OCI-LY1 (cell line): ENCODE measurements around the gene RPL22.

Experiments used
- H2AFZ ChIP-seq: fragments of 200-600 bp; sonication (generic), shearing (Covaris generic); 2 replicates; pipeline ENCODE4 v1.6.0; 2014; ENCODE audit warnings: antibody characterized with exemption, mild to moderate bottlenecking, low read length
- H3F3A ChIP-seq: fragments of 200-600 bp; sonication (generic), shearing (Covaris generic); 2 replicates; pipeline ENCODE4 v1.6.0; 2014; ENCODE audit warnings: mild to moderate bottlenecking, antibody characterized with exemption, low read length, moderate library complexity; ENCODE audit not compliant: insufficient read depth
- H3K27ac ChIP-seq: fragments of 200-600 bp; sonication (generic); 2 replicates; pipeline ENCODE4 v1.5.1; 2014; ENCODE audit warnings: low read length, mixed run types, mild to moderate bottlenecking, low read depth; ENCODE audit not compliant: poor library complexity, severe bottlenecking
- H3K27me3 ChIP-seq: fragments of 200-600 bp; sonication (generic); 2 replicates; pipeline ENCODE4 v1.6.0; 2014; ENCODE audit warnings: antibody characterized with exemption, mild to moderate bottlenecking, low read length, moderate library complexity; ENCODE audit not compliant: insufficient read depth
- H3K36me3 ChIP-seq: fragments of 200-600 bp; sonication (generic); 2 replicates; pipeline ENCODE4 v1.6.1; 2014; ENCODE audit warnings: mild to moderate bottlenecking, antibody characterized with exemption, low read length, moderate library complexity, mixed read lengths; ENCODE audit not compliant: insufficient read depth
- H3K4me1 ChIP-seq: fragments of 200-600 bp; sonication (generic); 2 replicates; pipeline ENCODE4 v1.5.1; 2014; ENCODE audit warnings: mild to moderate bottlenecking, low read length, moderate library complexity; ENCODE audit not compliant: insufficient read depth, severe bottlenecking
- H3K4me2 ChIP-seq: fragments of 200-600 bp; sonication (generic), shearing (Covaris generic); 2 replicates; pipeline ENCODE4 v1.6.1; 2014; ENCODE audit warnings: low read length
- H3K4me3 ChIP-seq: fragments of 200-600 bp; sonication (generic); 2 replicates; pipeline ENCODE4 v1.5.1; 2014; ENCODE audit warnings: low read length, low read depth, mild to moderate bottlenecking, mixed read lengths; ENCODE audit not compliant: poor library complexity, severe bottlenecking
- H3K79me2 ChIP-seq: fragments of 200-600 bp; shearing (Covaris generic); 2 replicates; pipeline ENCODE4 v1.6.1; 2016; ENCODE audit warnings: mixed run types, low read length, mixed read lengths; ENCODE audit not compliant: insufficient read depth
- H3K9ac ChIP-seq: fragments of 200-600 bp; sonication (generic), shearing (Covaris generic); 2 replicates; pipeline ENCODE4 v1.6.1; 2014; ENCODE audit warnings: mild to moderate bottlenecking, low read length, mixed read lengths
- H3K9me2 ChIP-seq: fragments of 200-600 bp; sonication (generic), shearing (Covaris generic); 2 replicates; pipeline ENCODE4 v1.6.1; 2014; ENCODE audit warnings: low read depth, mild to moderate bottlenecking, low read length, mixed read lengths
- H3K9me3 ChIP-seq: fragments of 200-600 bp; shearing (Covaris generic); 2 replicates; pipeline ENCODE4 v1.6.1; 2014; ENCODE audit warnings: low read length, mixed read lengths
- H4K20me1 ChIP-seq: fragments of 200-600 bp; sonication (generic), shearing (Covaris generic); 2 replicates; pipeline ENCODE4 v1.6.0; 2016; ENCODE audit warnings: mild to moderate bottlenecking, low read length; ENCODE audit not compliant: insufficient read depth
- EZH2 ChIP-seq: fragments of 200-600 bp; sonication (generic), shearing (Covaris generic); IDR thresholded peaks from 2 replicates; pipeline ENCODE4 v1.8.0; 2017; ENCODE audit warnings: borderline replicate concordance, mixed run types, mild to moderate bottlenecking, antibody characterized with exemption, low read length, moderate library complexity, mixed read lengths
- TF ChIP-seq, protein P1 (sequence below): fragments of 200-600 bp; sonication (generic), shearing (Covaris generic); IDR thresholded peaks from 2 replicates; pipeline ENCODE4 v1.5.1; 2017; ENCODE audit warnings: mild to moderate bottlenecking, antibody characterized with exemption, low read length, moderate library complexity, mixed read lengths

The RPL22 gene

GRCh38 chr1:6142734-6143133 lies 56.7 kb downstream of the RPL22 start:
- Histone ChIP-seq H3K9me3 (no peaks in the 10 kb centered on the region), H4K20me1 (no peaks in the 10 kb centered on the region), H3K9me2 (no peaks in the 10 kb centered on the region), H3K4me3 (no peak overlapping the region), H3K27me3 (no peaks in the 10 kb centered on the region), H3F3A (no peaks in the 10 kb centered on the region), H3K4me2 (no peak overlapping the region), H3K27ac (no peak overlapping the region), H2AFZ (no peak overlapping the region), H3K9ac (no peak overlapping the region), H3K36me3 (no peaks in the 10 kb centered on the region), H3K4me1 (no peaks in the 10 kb centered on the region), H3K79me2 (no peaks in the 10 kb centered on the region)
- no peak for TF ChIP-seq EZH2
- TF ChIP-seq, protein P1, sequence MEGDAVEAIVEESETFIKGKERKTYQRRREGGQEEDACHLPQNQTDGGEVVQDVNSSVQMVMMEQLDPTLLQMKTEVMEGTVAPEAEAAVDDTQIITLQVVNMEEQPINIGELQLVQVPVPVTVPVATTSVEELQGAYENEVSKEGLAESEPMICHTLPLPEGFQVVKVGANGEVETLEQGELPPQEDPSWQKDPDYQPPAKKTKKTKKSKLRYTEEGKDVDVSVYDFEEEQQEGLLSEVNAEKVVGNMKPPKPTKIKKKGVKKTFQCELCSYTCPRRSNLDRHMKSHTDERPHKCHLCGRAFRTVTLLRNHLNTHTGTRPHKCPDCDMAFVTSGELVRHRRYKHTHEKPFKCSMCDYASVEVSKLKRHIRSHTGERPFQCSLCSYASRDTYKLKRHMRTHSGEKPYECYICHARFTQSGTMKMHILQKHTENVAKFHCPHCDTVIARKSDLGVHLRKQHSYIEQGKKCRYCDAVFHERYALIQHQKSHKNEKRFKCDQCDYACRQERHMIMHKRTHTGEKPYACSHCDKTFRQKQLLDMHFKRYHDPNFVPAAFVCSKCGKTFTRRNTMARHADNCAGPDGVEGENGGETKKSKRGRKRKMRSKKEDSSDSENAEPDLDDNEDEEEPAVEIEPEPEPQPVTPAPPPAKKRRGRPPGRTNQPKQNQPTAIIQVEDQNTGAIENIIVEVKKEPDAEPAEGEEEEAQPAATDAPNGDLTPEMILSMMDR, result no peak

- no peak overlapping the region for H3K27ac ChIP-seq
- no peaks in the 10 kb centered on the region for H3K9me2 ChIP-seq
- no peaks in the 10 kb centered on the region for H4K20me1 ChIP-seq
- H3K4me2 ChIP-seq, result no peak overlapping the region
- no peaks in the 10 kb centered on the region for H3K9me3 ChIP-seq
- no peaks in the 10 kb centered on the region for H3K79me2 ChIP-seq
- no peak overlapping the region for H2AFZ ChIP-seq
- no peaks in the 10 kb centered on the region for H3K36me3 ChIP-seq
- H3K9ac ChIP-seq, result no peak overlapping the region
- H3F3A ChIP-seq, result no peaks in the 10 kb centered on the region
- H3K4me3 ChIP-seq, result no peak overlapping the region
- H3K4me1 ChIP-seq, result no peaks in the 10 kb centered on the region
- no peak for TF ChIP-seq EZH2
- TF ChIP-seq, protein P1, result no peak
- H3K27me3 ChIP-seq, result no peaks in the 10 kb centered on the region
Measured at GRCh38 chr1:6142036-6142621, 57.3 kb downstream of the RPL22 start.

- Histone ChIP-seq H3F3A (no peaks in the 10 kb centered on the region), H3K27me3 (no peaks in the 10 kb centered on the region), H3K4me2 (no peak overlapping the region), H3K27ac (no peak overlapping the region), H3K79me2 (no peaks in the 10 kb centered on the region), H3K36me3 (no peaks in the 10 kb centered on the region), H3K4me3 (no peak overlapping the region), H3K9ac (no peak overlapping the region), H3K9me2 (no peaks in the 10 kb centered on the region), H4K20me1 (no peaks in the 10 kb centered on the region), H2AFZ (no peak overlapping the region), H3K9me3 (no peaks in the 10 kb centered on the region), H3K4me1 (no peaks in the 10 kb centered on the region)
- no peak for TF ChIP-seq EZH2
- TF ChIP-seq, protein P1, result peak; percentile 30; the same call in 1 of the 2 replicates
Measured at GRCh38 chr1:6141592-6141991, 57.8 kb downstream of the RPL22 start.
